ENCODE results near the gene AKR7A2.

DNA sequence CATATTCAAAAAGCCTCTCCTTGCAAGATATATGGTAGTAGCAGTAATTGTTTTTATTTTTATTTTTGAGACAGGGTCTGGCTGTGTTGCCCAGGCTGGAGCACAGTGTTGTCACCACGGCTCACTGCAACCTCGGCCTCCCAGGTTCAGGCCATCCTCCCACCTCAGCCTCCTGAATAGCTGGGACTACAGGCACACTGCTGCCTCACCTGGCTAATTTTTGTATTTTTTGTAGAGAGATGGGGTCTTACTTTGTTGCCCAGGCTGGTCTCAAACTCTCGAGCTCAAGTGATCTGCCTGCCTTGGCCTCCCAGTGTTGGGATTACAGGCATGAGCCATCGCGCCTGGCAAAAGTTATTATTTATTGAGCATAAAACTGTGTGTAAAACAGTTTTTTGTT, 38.6 kb upstream of the AKR7A2 start:
- TF ChIP-seq, protein P1, sequence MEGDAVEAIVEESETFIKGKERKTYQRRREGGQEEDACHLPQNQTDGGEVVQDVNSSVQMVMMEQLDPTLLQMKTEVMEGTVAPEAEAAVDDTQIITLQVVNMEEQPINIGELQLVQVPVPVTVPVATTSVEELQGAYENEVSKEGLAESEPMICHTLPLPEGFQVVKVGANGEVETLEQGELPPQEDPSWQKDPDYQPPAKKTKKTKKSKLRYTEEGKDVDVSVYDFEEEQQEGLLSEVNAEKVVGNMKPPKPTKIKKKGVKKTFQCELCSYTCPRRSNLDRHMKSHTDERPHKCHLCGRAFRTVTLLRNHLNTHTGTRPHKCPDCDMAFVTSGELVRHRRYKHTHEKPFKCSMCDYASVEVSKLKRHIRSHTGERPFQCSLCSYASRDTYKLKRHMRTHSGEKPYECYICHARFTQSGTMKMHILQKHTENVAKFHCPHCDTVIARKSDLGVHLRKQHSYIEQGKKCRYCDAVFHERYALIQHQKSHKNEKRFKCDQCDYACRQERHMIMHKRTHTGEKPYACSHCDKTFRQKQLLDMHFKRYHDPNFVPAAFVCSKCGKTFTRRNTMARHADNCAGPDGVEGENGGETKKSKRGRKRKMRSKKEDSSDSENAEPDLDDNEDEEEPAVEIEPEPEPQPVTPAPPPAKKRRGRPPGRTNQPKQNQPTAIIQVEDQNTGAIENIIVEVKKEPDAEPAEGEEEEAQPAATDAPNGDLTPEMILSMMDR (conservative IDR thresholded peaks at IDR 0.05; ENCODE audit: low read depth in 2 of 2), result no peak
- TF ChIP-seq EZH2 (IDR thresholded peaks at IDR 0.05; ENCODE audit: low read depth, unreplicated experiment) (no peak), POLR2AphosphoS5 (IDR thresholded peaks at IDR 0.05; ENCODE audit: low read depth) (no peak), EZH2phosphoT487 (IDR thresholded peaks at IDR 0.05; ENCODE audit: unreplicated experiment) (no peak)
- TF ChIP-seq, protein P2, sequence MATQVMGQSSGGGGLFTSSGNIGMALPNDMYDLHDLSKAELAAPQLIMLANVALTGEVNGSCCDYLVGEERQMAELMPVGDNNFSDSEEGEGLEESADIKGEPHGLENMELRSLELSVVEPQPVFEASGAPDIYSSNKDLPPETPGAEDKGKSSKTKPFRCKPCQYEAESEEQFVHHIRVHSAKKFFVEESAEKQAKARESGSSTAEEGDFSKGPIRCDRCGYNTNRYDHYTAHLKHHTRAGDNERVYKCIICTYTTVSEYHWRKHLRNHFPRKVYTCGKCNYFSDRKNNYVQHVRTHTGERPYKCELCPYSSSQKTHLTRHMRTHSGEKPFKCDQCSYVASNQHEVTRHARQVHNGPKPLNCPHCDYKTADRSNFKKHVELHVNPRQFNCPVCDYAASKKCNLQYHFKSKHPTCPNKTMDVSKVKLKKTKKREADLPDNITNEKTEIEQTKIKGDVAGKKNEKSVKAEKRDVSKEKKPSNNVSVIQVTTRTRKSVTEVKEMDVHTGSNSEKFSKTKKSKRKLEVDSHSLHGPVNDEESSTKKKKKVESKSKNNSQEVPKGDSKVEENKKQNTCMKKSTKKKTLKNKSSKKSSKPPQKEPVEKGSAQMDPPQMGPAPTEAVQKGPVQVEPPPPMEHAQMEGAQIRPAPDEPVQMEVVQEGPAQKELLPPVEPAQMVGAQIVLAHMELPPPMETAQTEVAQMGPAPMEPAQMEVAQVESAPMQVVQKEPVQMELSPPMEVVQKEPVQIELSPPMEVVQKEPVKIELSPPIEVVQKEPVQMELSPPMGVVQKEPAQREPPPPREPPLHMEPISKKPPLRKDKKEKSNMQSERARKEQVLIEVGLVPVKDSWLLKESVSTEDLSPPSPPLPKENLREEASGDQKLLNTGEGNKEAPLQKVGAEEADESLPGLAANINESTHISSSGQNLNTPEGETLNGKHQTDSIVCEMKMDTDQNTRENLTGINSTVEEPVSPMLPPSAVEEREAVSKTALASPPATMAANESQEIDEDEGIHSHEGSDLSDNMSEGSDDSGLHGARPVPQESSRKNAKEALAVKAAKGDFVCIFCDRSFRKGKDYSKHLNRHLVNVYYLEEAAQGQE (IDR thresholded peaks at IDR 0.05; ENCODE audit: unreplicated experiment), result no peak
